Breast epithelium (tissue), 3 donors: Measurements from ENCODE around the gene SRSF4.

Source experiments
- POLR2A ChIP-seq: fragments of 450-650 bp; IDR thresholded peaks from one replicate; pipeline ENCODE4 v1.6.1; 2016; ENCODE audit warnings: antibody characterized with exemption, mild to moderate bottlenecking, moderate library complexity
- POLR2AphosphoS5 ChIP-seq, 3 donors: sonication (generic); formaldehyde crosslinking; IDR thresholded peaks; one replicate each; pipeline ENCODE4 v1.6.1; 2017; ENCODE audit warnings: antibody characterized with exemption in 3 of 3
- TF ChIP-seq, protein P1 (sequence below), 3 donors: fragments of 450-650 bp; IDR thresholded peaks; one replicate each; pipeline ENCODE4 v1.5.1; 2016 to 2017; ENCODE audit warnings: antibody characterized with exemption in 3 of 3, mild to moderate bottlenecking in 3 of 3, moderate library complexity in 3 of 3

- TF ChIP-seq, protein P1, sequence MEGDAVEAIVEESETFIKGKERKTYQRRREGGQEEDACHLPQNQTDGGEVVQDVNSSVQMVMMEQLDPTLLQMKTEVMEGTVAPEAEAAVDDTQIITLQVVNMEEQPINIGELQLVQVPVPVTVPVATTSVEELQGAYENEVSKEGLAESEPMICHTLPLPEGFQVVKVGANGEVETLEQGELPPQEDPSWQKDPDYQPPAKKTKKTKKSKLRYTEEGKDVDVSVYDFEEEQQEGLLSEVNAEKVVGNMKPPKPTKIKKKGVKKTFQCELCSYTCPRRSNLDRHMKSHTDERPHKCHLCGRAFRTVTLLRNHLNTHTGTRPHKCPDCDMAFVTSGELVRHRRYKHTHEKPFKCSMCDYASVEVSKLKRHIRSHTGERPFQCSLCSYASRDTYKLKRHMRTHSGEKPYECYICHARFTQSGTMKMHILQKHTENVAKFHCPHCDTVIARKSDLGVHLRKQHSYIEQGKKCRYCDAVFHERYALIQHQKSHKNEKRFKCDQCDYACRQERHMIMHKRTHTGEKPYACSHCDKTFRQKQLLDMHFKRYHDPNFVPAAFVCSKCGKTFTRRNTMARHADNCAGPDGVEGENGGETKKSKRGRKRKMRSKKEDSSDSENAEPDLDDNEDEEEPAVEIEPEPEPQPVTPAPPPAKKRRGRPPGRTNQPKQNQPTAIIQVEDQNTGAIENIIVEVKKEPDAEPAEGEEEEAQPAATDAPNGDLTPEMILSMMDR (IDR thresholded peaks at IDR 0.05): no peak
- TF ChIP-seq POLR2AphosphoS5 (IDR thresholded peaks at IDR 0.05) (no peak), POLR2A (no peak)
Measured at GRCh38 chr1:29166291-29166878, 15.3 kb downstream of the SRSF4 start.
